ENCODE data around the gene CENPU.

GRCh38 chr4:184655889-184656869, 77.7 kb downstream of the CENPU start:
- no peak for TF ChIP-seq POLR2A (IDR thresholded peaks at IDR 0.05; ENCODE audit: low read length)
- TF ChIP-seq GATA1 (IDR thresholded peaks at IDR 0.05; ENCODE audit: low read depth, low read length), result no peak
